DND-41 (cell line): ENCODE measurements around the gene KIF11.

Experiments used
- CTCF ChIP-seq: IDR thresholded peaks from 2 replicates; pipeline ENCODE4 v1.5.1; 2012; ENCODE audit warnings: borderline replicate concordance, low read length, moderate library complexity, mild to moderate bottlenecking; ENCODE audit not compliant: poor library complexity, severe bottlenecking; ENCODE audit errors: extremely low read depth
- EZH2 ChIP-seq: IDR thresholded peaks from 3 replicates; pipeline ENCODE4 v1.6.1; 2012; ENCODE audit warnings: borderline replicate concordance, low read depth, mild to moderate bottlenecking, moderate library complexity, low read length, inconsistent platforms; ENCODE audit not compliant: severe bottlenecking

GRCh38 chr10:92691591-92692079 is 98.7 kb downstream of the KIF11 start:
- no peak for TF ChIP-seq CTCF
- TF ChIP-seq EZH2, result no peak
